Ishikawa (cell line): ENCODE results near the gene KDM8.

Experiments
- CEBPB ChIP-seq: IDR thresholded peaks from 2 replicates; pipeline ENCODE4 v1.6.1; 2012
- CREB1 ChIP-seq: IDR thresholded peaks from 2 replicates; pipeline ENCODE4 v1.6.1; 2012; ENCODE audit warnings: low read depth
- EGR1 ChIP-seq: IDR thresholded peaks from 2 replicates; pipeline ENCODE4 v1.6.1; 2012
- EP300 ChIP-seq: IDR thresholded peaks from 2 replicates; pipeline ENCODE4 v1.6.1; 2012; ENCODE audit warnings: borderline replicate concordance
- FOXM1 ChIP-seq: IDR thresholded peaks from 2 replicates; pipeline ENCODE4 v1.6.1; 2012; ENCODE audit warnings: low read depth, borderline replicate concordance
- MAX ChIP-seq: IDR thresholded peaks from 2 replicates; pipeline ENCODE4 v1.6.1; 2012
- NFIC ChIP-seq: IDR thresholded peaks from 2 replicates; pipeline ENCODE4 v1.6.1; 2012
- RAD21 ChIP-seq: IDR thresholded peaks from 2 replicates; pipeline ENCODE4 v1.6.1; 2012; ENCODE audit warnings: low read depth
- REST ChIP-seq: IDR thresholded peaks from 2 replicates; pipeline ENCODE4 v1.6.1; 2012; ENCODE audit warnings: low read depth, mild to moderate bottlenecking
- TAF1 ChIP-seq: IDR thresholded peaks from 2 replicates; pipeline ENCODE4 v1.6.1; 2012; ENCODE audit warnings: low read depth, mild to moderate bottlenecking
- TCF12 ChIP-seq: IDR thresholded peaks from 2 replicates; pipeline ENCODE4 v1.6.1; 2012; ENCODE audit warnings: low read depth
- TEAD4 ChIP-seq: IDR thresholded peaks from 2 replicates; pipeline ENCODE4 v1.6.1; 2012
- USF1 ChIP-seq: IDR thresholded peaks from 2 replicates; pipeline ENCODE4 v1.6.1; 2012
- YY1 ChIP-seq: IDR thresholded peaks from 2 replicates; pipeline ENCODE4 v1.6.1; 2012; ENCODE audit warnings: low read depth
- ZBTB7A ChIP-seq: IDR thresholded peaks from 2 replicates; pipeline ENCODE4 v1.6.1; 2012; ENCODE audit warnings: low read depth

KDM8 gene

GRCh38 chr16:27179500-27180072 is 23.7 kb upstream of the KDM8 start:
- TF ChIP-seq EGR1 (no peak), RAD21 (peak; percentile 87)

GRCh38 chr16:27181019-27181790 is 22.1 kb upstream of the KDM8 start:
- TF ChIP-seq EP300 (no peak), RAD21 (peak; percentile 16; the same call in 1 of the 2 replicates)

GRCh38 chr16:27182906-27183405 is 20.4 kb upstream of the KDM8 start:
- TF ChIP-seq CEBPB (no peak), NFIC (no peak), FOXM1 (no peak), TEAD4 (no peak)

- TF ChIP-seq YY1 (no peak), EP300 (no peak), TCF12 (no peak), TEAD4 (no peak), TAF1 (no peak), CREB1 (no peak), CEBPB (no peak), USF1 (no peak), NFIC (no peak), FOXM1 (no peak), MAX (no peak), ZBTB7A (no peak), EGR1 (no peak), RAD21 (no peak), REST (no peak)
Observed at GRCh38 chr16:27185776-27186130, 17.6 kb upstream of the KDM8 start.

- no peak for TF ChIP-seq CREB1
- no peak for TF ChIP-seq TCF12
- TF ChIP-seq FOXM1 = no peak
- no peak for TF ChIP-seq MAX
- TF ChIP-seq EP300 = no peak
- no peak for TF ChIP-seq NFIC
- no peak for TF ChIP-seq ZBTB7A
- no peak for TF ChIP-seq EGR1
- TF ChIP-seq YY1 = no peak
Observed at GRCh38 chr16:27188633-27189032, 14.7 kb upstream of the KDM8 start.

- TF ChIP-seq RAD21 (no peak), TEAD4 (no peak), TAF1 (no peak), EP300 (no peak), MAX (no peak), CEBPB (no peak)
Observed at GRCh38 chr16:27189335-27189972, 13.9 kb upstream of the KDM8 start.

GRCh38 chr16:27190316-27190871 is 12.9 kb upstream of the KDM8 start:
- TF ChIP-seq TAF1 (no peak), EGR1 (no peak), EP300 (no peak), CREB1 (no peak), TEAD4 (no peak), CEBPB (no peak), YY1 (no peak), RAD21 (no peak), REST (no peak), ZBTB7A (no peak)
